Measurements from ENCODE around the gene GUCY1B1. TPM values are rescaled to one million over a fixed set of nuclear protein-coding genes. Genes with fewer than 3 reads are reported as not detected.

GUCY1B1 gene
- total and polyA plus RNA-seq, 2 donors (not counting 1 experiment from before 2014, with no cell fraction given): 37.8 to 38.1 TPM

DNA sequence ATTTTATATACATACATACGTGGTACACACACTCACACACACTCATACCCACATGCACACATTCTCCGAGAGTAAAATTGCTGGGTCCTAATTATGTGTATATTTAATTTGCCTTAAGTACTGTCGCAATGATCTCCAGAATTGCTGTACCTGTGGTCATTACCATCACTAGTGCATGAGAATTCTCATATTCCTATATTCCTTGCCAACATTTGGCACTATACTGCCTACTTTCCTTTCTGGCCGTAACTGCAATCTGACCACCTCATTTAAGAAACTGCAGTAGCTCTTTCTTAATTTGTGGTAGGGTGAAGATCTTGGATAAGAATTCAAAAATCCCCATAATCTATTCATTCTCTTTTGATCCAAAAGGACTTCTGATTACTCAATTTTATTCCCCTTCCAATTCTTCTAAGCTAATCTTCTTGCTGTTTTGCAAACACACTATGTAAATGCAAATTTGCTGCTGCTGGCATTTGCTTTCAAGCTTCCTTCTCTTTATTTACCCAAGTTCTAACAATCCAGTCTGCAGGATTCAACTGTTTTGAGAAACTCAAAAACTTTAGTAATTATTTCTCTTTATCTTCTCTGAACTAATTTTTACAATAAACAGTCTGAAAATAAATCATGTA lies 62.2 kb downstream of the GUCY1B1 start:
- Histone ChIP-seq H3K27me3 (ENCODE audit: control insufficient read depth, insufficient read depth, low read length) (no peaks in the 10 kb centered on the region), H3K9me3 (ENCODE audit: control insufficient read depth, insufficient read depth, low read depth, low read length) (no peaks in the 10 kb centered on the region), H3K27ac (ENCODE audit: insufficient read depth, low read length) (no peak overlapping the region), H3K4me2 (ENCODE audit: extremely low read depth, insufficient read depth, low read length) (no peak overlapping the region), H3K36me3 (ENCODE audit: control insufficient read depth, insufficient read depth, low read length) (no peaks in the 10 kb centered on the region), H3K9ac (ENCODE audit: insufficient read depth, low read length) (no peak overlapping the region), H3K4me3 (replicated peaks in 1 of 4; ENCODE audit: control extremely low read depth in 1 of 4, insufficient read depth in 1 of 4, low read depth in 3 of 4, low read length in 4 of 4) (no peak overlapping the region), H4K20me1 (ENCODE audit: control insufficient read depth, extremely low read depth, insufficient read depth, low read length) (no peaks in the 10 kb centered on the region), H2AFZ (ENCODE audit: low read length) (no peak overlapping the region), H3K4me1 (ENCODE audit: control insufficient read depth, extremely low read depth, insufficient read depth, low read length) (no peaks in the 10 kb centered on the region), H3K79me2 (ENCODE audit: control insufficient read depth, insufficient read depth, low read length) (no peaks in the 10 kb centered on the region)
- TF ChIP-seq, protein P1, sequence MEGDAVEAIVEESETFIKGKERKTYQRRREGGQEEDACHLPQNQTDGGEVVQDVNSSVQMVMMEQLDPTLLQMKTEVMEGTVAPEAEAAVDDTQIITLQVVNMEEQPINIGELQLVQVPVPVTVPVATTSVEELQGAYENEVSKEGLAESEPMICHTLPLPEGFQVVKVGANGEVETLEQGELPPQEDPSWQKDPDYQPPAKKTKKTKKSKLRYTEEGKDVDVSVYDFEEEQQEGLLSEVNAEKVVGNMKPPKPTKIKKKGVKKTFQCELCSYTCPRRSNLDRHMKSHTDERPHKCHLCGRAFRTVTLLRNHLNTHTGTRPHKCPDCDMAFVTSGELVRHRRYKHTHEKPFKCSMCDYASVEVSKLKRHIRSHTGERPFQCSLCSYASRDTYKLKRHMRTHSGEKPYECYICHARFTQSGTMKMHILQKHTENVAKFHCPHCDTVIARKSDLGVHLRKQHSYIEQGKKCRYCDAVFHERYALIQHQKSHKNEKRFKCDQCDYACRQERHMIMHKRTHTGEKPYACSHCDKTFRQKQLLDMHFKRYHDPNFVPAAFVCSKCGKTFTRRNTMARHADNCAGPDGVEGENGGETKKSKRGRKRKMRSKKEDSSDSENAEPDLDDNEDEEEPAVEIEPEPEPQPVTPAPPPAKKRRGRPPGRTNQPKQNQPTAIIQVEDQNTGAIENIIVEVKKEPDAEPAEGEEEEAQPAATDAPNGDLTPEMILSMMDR (conservative IDR thresholded peaks at IDR 0.05 in 1 of 2, IDR thresholded peaks at IDR 0.05 in 1 of 2; ENCODE audit: low read depth in 1 of 2, low read length in 2 of 2): no peak
- no peak for TF ChIP-seq EZH2 (IDR thresholded peaks at IDR 0.05; ENCODE audit: low read length, missing control alignments)
- DNase-seq (ENCODE audit: low read depth in 2 of 2): no peak

DNA sequence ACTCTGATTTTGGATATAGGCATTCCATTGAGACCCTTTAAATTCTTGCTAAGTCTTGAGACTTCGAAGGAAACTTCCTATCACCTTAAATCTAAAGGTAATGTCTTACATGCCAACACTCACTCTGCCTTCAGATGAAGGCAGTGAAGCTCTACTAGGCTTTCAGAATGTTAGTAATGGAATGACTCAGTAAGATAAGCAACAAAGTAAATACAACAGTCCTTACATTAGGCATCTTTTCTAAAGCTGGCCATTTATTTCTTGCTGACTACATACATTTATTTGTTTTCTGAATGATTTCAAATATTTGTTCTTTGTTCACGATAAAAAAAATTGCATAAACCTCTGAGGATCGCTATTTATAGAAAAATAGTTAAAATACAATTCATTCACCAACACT lies 63.8 kb downstream of the GUCY1B1 start:
- H3K36me3 ChIP-seq (ENCODE audit: control insufficient read depth, insufficient read depth, low read length): no peaks in the 10 kb centered on the region
- H3K9ac ChIP-seq (ENCODE audit: insufficient read depth, low read length): no peak overlapping the region
- TF ChIP-seq EZH2 (IDR thresholded peaks at IDR 0.05; ENCODE audit: low read length, missing control alignments): no peak
- TF ChIP-seq, protein P1 (conservative IDR thresholded peaks at IDR 0.05 in 1 of 2, IDR thresholded peaks at IDR 0.05 in 1 of 2; ENCODE audit: low read depth in 1 of 2, low read length in 2 of 2): no peak
- no peaks in the 10 kb centered on the region for H3K79me2 ChIP-seq (ENCODE audit: control insufficient read depth, insufficient read depth, low read length)
- H4K20me1 ChIP-seq (ENCODE audit: control insufficient read depth, extremely low read depth, insufficient read depth, low read length): no peaks in the 10 kb centered on the region
- no peak overlapping the region for H2AFZ ChIP-seq (ENCODE audit: low read length)
- no peaks in the 10 kb centered on the region for H3K4me1 ChIP-seq (ENCODE audit: control insufficient read depth, extremely low read depth, insufficient read depth, low read length)
- no peak overlapping the region for H3K27ac ChIP-seq (ENCODE audit: insufficient read depth, low read length)
- peak; percentile 17 to 32 for DNase-seq (ENCODE audit: low read depth in 2 of 2)
- no peaks in the 10 kb centered on the region for H3K9me3 ChIP-seq (ENCODE audit: control insufficient read depth, insufficient read depth, low read depth, low read length)
- H3K27me3 ChIP-seq (ENCODE audit: control insufficient read depth, insufficient read depth, low read length): no peaks in the 10 kb centered on the region
- H3K4me3 ChIP-seq (replicated peaks in 1 of 4; ENCODE audit: control extremely low read depth in 1 of 4, insufficient read depth in 1 of 4, low read depth in 3 of 4, low read length in 4 of 4): no peak overlapping the region
- no peak overlapping the region for H3K4me2 ChIP-seq (ENCODE audit: extremely low read depth, insufficient read depth, low read length)

DNA sequence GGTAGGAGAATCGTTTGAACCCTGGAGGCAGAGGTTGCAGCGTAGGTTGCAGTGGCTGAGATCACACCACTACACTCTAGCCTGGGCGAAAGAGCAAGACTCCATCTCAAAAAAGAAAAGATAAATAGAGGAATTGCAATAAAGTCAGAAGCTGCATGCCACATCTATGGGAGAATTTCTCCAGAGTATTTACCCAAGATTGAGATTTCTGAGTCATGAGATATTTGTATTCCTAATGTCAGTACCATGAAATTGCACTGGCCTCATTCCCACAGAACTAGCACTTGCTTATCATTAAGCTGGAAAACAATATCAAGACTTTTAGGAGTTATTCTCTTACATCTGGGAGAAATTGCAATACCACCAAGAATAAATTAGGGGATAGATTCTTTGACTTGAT lies 69.8 kb downstream of the GUCY1B1 start:
- Histone ChIP-seq H3K4me1 (ENCODE audit: control insufficient read depth, extremely low read depth, insufficient read depth, low read length) (no peaks in the 10 kb centered on the region), H2AFZ (ENCODE audit: low read length) (no peak overlapping the region), H3K4me3 (replicated peaks in 1 of 4; ENCODE audit: control extremely low read depth in 1 of 4, insufficient read depth in 1 of 4, low read depth in 3 of 4, low read length in 4 of 4) (no peak overlapping the region), H3K9me3 (ENCODE audit: control insufficient read depth, insufficient read depth, low read depth, low read length) (no peaks in the 10 kb centered on the region), H3K4me2 (ENCODE audit: extremely low read depth, insufficient read depth, low read length) (no peak overlapping the region), H3K9ac (ENCODE audit: insufficient read depth, low read length) (no peak overlapping the region), H3K27me3 (ENCODE audit: control insufficient read depth, insufficient read depth, low read length) (no peaks in the 10 kb centered on the region), H3K36me3 (ENCODE audit: control insufficient read depth, insufficient read depth, low read length) (no peaks in the 10 kb centered on the region), H3K27ac (ENCODE audit: insufficient read depth, low read length) (no peak overlapping the region), H4K20me1 (ENCODE audit: control insufficient read depth, extremely low read depth, insufficient read depth, low read length) (no peaks in the 10 kb centered on the region), H3K79me2 (ENCODE audit: control insufficient read depth, insufficient read depth, low read length) (no peaks in the 10 kb centered on the region)
- TF ChIP-seq, protein P1 (conservative IDR thresholded peaks at IDR 0.05 in 1 of 2, IDR thresholded peaks at IDR 0.05 in 1 of 2; ENCODE audit: low read depth in 1 of 2, low read length in 2 of 2): no peak
- no peak for TF ChIP-seq EZH2 (IDR thresholded peaks at IDR 0.05; ENCODE audit: low read length, missing control alignments)
- DNase-seq (ENCODE audit: low read depth in 2 of 2): peak; percentile 11 to 73

All from fibroblast of lung (primary cell).